ENCODE data around the gene CAMTA1. TPM values are rescaled to one million over a fixed set of nuclear protein-coding genes. Genes with fewer than 3 reads are reported as not detected.

Gene CAMTA1
- total RNA-seq, 1 donor from 2014 or later, result 268 TPM

- TF ChIP-seq CTCF (IDR thresholded peaks at IDR 0.05) (no peak), EZH2phosphoT487 (IDR thresholded peaks at IDR 0.05) (no peak), EZH2 (IDR thresholded peaks at IDR 0.05) (no peak)
Measured at GRCh38 chr1:7284839-7285435, 499.7 kb downstream of the CAMTA1 start.

GRCh38 chr1:7285856-7286454 is 500.7 kb downstream of the CAMTA1 start:
- H4K20me1 ChIP-seq (ENCODE audit: low read depth), result no peaks in the 10 kb centered on the region
- peaks cover 4% of the 10 kb centered on the region for H3K27me3 Mint-ChIP-seq (ENCODE audit: insufficient read depth, low read depth)
- H3F3A ChIP-seq (ENCODE audit: low read depth), result no peaks in the 10 kb centered on the region
- peaks cover 4% of the 10 kb centered on the region for H3K9me3 Mint-ChIP-seq
- no peaks in the 10 kb centered on the region for H3K4me1 ChIP-seq
- H3K4me1 Mint-ChIP-seq, result no peaks in the 10 kb centered on the region
- no peak overlapping the region for H2AFZ ChIP-seq (replicated peaks)
- no peak overlapping the region for H3K4me2 ChIP-seq
- H3K27ac ChIP-seq, result no peak overlapping the region
- H3K27me3 ChIP-seq, result no peaks in the 10 kb centered on the region
- H3K27ac Mint-ChIP-seq, result no peak overlapping the region
- no peak overlapping the region for H3K4me3 Mint-ChIP-seq
- H3K36me3 ChIP-seq, result no peaks in the 10 kb centered on the region
- DNase-seq (ENCODE audit: low spot score), result no peak
- no peaks in the 10 kb centered on the region for H3K9me3 ChIP-seq (ENCODE audit: low read depth)
- H3K36me3 Mint-ChIP-seq, result no peaks in the 10 kb centered on the region
- H3K79me2 ChIP-seq (ENCODE audit: low read depth), result no peaks in the 10 kb centered on the region
- no peak overlapping the region for H3K9ac ChIP-seq
- no peak overlapping the region for H3K4me3 ChIP-seq
- TF ChIP-seq CTCF (IDR thresholded peaks at IDR 0.05) (no peak), EZH2 (IDR thresholded peaks at IDR 0.05) (no peak), EZH2phosphoT487 (IDR thresholded peaks at IDR 0.05) (no peak)

More at GRCh38 chr1:7284839-7285435, 499.7 kb downstream of the CAMTA1 start:
- no peaks in the 10 kb centered on the region for H3K36me3 ChIP-seq
- H2AFZ ChIP-seq (replicated peaks), result no peak overlapping the region
- Mint-ChIP-seq H3K27ac (no peak overlapping the region), H3K4me1 (no peaks in the 10 kb centered on the region), H3K36me3 (no peaks in the 10 kb centered on the region), H3K4me3 (no peak overlapping the region), H3K27me3 (ENCODE audit: insufficient read depth, low read depth) (peaks cover 4% of the 10 kb centered on the region), H3K9me3 (peaks cover 4% of the 10 kb centered on the region)
- H3K4me3 ChIP-seq, result no peak overlapping the region
- H4K20me1 ChIP-seq (ENCODE audit: low read depth), result no peaks in the 10 kb centered on the region
- H3K4me2 ChIP-seq, result no peak overlapping the region
- no peaks in the 10 kb centered on the region for H3K9me3 ChIP-seq (ENCODE audit: low read depth)
- H3K27ac ChIP-seq, result no peak overlapping the region
- no peak for DNase-seq (ENCODE audit: low spot score)
- no peaks in the 10 kb centered on the region for H3K79me2 ChIP-seq (ENCODE audit: low read depth)
- H3K27me3 ChIP-seq, result no peaks in the 10 kb centered on the region
- no peak overlapping the region for H3K9ac ChIP-seq
- H3K4me1 ChIP-seq, result no peaks in the 10 kb centered on the region
- H3F3A ChIP-seq (ENCODE audit: low read depth), result no peaks in the 10 kb centered on the region

GRCh38 chr1:7287013-7287412 is 501.8 kb downstream of the CAMTA1 start:
- no peak overlapping the region for H3K27ac Mint-ChIP-seq
- no peak overlapping the region for H3K4me2 ChIP-seq
- no peak overlapping the region for H3K9ac ChIP-seq
- peaks cover 4% of the 10 kb centered on the region for H3K9me3 Mint-ChIP-seq
- no peaks in the 10 kb centered on the region for H3F3A ChIP-seq (ENCODE audit: low read depth)
- H3K4me1 ChIP-seq, result no peaks in the 10 kb centered on the region
- H3K27me3 Mint-ChIP-seq (ENCODE audit: insufficient read depth, low read depth), result peaks cover 4% of the 10 kb centered on the region
- no peak overlapping the region for H2AFZ ChIP-seq (replicated peaks)
- H3K4me3 Mint-ChIP-seq, result no peak overlapping the region
- TF ChIP-seq EZH2 (IDR thresholded peaks at IDR 0.05) (no peak), CTCF (IDR thresholded peaks at IDR 0.05) (peak; percentile 5)
- no peak for DNase-seq (ENCODE audit: low spot score)
- no peaks in the 10 kb centered on the region for H3K36me3 ChIP-seq
- H4K20me1 ChIP-seq (ENCODE audit: low read depth), result no peaks in the 10 kb centered on the region
- H3K79me2 ChIP-seq (ENCODE audit: low read depth), result no peaks in the 10 kb centered on the region
- no peaks in the 10 kb centered on the region for H3K27me3 ChIP-seq
- H3K27ac ChIP-seq, result no peak overlapping the region
- H3K4me1 Mint-ChIP-seq, result peaks cover under 1% of the 10 kb centered on the region
- no peaks in the 10 kb centered on the region for H3K9me3 ChIP-seq (ENCODE audit: low read depth)
- no peak overlapping the region for H3K4me3 ChIP-seq
- no peaks in the 10 kb centered on the region for H3K36me3 Mint-ChIP-seq

All from neural progenitor cell (in vitro differentiated cells).